GM18511 (cell line): Measurements from ENCODE around the gene ACOT7.
"Not testable (repeated sequence)": the region's sequence is repeated elsewhere in the genome, so short reads cannot be mapped to it uniquely, and the experiment has no call there.

Experiments
- ATAC-seq: cut with Tn5 transposase; IDR thresholded peaks from one replicate; pipeline ENCODE4 v1.9.1; 2021; ENCODE audit warnings: mild to moderate bottlenecking, moderate library complexity; ENCODE audit not compliant: unreplicated experiment

The ACOT7 gene

DNA sequence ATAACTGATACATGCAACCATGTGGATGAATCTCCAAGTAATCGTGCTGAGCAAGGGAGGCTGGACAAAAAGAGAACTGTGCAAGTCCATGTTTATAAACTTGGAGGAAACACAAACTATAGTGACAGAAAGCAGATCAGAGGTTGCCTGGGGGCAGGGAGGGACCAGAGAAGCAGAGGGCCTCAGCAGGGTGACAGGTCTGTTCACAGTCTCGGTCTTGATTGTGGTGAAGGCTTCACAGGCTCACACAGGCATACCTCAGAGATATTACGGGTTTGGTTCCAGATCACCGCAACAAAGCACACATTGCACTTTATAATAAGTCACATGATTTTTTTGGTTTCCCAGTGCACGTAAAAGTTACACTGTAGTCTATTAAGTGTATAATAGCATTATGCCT lies 28.5 kb downstream of the ACOT7 start:
- no peak for ATAC-seq

DNA sequence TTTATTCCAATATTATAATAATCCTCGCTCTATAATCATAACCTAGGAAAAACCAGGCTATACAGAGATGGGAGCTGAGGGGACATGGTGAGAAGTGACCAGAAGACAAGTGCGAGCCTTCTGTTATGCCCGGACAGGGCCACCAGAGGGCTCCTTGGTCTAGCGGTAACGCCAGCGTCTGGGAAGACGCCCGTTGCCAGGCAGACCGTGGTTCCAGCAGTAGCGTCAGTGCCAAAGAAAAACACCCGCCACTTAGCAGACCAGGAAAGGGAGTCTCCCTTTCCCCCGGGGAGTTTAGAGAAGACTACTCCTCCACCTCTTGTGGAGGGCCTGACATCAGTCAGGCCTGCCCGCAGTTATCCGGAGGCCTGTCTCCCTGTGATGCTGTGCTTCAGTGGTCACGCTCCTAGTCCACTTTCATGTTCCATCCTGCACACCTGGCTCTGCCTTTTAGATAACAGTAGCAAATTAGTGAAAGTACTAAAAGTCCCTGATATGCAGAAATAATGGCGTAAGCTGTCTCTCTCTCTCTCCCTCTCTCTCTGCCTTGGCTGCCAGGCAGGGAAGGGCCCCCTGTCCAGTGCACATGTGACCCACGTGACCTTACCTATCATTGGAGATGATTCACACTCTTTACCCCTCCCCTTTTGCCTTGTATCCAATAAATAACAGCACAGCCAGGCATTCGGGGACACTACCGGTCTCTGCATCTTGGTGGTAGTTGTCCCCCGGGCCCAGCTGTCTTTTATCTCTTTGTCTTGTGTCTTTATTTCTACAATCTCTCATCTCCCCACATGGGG lies 30.3 kb downstream of the ACOT7 start:
- not testable (repeated sequence) for ATAC-seq

DNA sequence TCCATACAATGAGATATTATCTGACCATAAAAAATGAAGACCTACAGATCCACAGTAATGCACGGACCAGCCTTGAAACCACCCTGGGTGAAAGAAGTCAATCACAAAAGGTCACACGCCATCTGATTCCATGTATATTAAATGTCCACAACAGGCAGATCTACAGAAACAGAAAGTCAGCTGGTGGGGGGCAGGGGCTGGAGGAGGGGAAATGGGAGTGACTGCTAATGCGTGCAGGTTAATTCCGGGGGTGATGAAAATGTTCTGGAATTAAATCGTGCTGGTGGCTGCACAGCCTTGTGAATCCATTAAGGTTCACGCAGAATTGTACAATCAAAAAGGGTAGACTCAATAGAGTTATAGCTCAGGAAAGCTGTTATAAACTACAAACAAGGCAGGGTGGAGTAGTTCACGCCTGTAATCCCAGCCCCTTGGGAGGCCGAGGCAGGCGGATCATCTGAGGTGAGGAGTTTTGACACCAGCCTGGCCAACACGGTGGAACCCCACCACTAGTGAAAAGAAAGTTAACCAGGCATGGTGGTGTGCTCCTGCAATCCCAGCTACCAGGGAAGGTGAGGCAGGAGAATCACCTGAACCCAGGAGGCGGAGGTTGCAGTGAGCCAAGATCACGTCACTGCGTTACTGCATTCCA lies 32.3 kb downstream of the ACOT7 start:
- ATAC-seq = no peak

DNA sequence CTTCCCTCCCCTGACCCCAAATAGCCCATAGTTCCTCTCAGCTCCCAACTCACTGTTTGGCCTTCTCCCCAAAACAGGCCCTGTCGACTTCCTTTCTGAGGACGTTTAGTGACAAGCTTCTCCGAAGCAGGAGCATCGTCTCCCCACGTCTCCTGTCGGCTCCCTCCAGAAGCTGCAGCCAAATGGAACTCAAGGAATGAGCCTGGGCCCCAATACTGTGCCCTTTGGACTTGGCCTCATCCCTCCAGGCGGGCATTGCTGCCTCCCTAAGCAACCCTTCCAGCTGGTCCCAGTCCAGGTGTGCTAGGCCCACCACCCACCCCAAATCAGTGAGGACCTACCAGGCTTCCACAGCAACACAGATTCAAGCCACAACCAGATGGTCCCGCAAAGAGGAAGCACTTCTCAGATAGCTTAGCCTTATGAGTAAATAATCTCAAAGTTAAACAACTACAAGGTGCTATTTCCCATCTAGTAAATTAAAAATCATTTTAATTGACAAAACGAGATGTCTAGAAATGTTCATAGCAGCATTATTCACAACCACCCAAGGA lies 33.0 kb downstream of the ACOT7 start:
- no peak for ATAC-seq

DNA sequence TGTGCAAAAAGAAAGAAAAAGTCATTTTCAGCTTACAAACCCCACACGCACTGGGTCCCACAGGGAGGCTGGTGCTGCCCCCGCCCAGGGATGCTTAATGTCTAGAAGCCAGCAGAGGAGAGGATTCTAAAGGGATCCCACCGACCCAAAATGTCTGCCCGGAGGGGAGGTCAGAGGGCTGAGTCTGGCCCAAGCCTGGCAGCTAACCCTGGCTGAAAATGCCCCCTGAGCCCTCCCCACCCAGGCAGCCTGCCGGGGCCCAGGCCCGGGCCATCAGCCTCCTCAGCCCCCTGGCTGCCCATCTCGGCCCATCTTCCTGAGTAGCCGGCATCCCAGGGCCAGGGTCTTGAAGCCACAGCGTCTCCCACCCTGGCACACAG lies 33.5 kb downstream of the ACOT7 start:
- ATAC-seq = peak; percentile 32

DNA sequence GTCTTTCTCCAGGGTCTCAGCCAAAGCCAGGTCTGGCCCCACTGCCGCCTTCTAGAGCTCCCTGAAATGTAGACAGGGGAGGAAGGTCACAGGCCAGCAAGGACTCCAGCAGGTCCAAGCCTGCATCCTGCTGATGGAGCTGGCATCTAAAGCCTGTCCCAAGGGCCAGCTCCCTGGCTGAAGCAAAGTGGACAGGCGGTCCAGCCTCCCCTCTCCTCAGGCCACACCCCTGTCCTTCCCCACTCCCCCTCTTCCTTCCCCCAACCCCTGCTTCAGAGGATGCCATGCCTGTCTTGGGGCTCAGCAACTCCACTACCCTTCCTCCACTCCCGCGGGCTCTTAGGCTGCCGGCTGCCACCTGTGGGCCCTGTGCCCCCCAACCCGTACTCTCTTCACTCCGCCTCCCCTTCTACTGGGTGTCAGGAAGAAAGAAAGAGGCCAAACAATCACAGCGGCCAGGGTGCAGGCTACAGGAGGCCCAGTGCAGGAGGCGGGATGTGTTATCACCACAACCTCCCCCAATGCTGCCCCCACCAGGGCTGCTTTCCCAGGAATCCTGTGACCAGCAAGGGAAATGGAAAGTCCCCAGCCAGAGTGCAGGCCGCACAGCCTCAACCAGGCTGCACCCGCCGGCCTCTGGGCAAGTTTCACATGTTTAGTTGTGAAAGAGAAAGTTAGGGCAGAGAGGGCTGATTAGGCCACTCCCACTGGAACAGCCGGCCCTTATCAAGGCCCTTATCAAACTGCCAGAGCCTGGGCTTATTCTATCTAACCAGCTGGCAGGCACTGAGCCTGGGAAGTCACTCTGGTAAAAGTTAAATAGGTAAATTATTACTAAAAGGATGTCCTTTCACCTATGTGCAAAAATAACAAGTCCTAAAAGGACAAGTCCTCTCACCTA lies 34.1 kb downstream of the ACOT7 start:
- ATAC-seq = peak; percentile 88

DNA sequence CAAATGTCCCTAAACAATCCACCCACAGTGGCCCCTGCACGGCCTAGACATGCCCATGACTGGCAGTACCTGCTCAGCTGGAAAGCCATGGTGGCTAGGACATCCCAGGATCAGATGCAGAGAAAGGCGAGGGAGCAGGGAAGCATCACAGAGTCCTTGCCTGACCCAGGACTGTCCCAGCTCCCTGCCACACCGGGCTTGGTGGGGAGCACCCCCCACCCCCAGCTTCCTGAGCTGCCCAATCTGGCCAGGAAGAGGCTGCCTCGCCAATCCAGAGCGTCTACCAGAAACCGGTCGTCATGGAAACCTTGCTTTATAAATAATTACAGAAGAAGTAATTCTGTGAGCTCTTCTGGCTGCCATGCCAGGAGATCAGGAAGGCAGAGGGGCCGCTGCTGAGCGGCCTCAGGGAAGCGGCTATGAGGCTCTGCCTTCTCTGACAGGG lies 34.8 kb downstream of the ACOT7 start:
- peak; percentile 19 for ATAC-seq

DNA sequence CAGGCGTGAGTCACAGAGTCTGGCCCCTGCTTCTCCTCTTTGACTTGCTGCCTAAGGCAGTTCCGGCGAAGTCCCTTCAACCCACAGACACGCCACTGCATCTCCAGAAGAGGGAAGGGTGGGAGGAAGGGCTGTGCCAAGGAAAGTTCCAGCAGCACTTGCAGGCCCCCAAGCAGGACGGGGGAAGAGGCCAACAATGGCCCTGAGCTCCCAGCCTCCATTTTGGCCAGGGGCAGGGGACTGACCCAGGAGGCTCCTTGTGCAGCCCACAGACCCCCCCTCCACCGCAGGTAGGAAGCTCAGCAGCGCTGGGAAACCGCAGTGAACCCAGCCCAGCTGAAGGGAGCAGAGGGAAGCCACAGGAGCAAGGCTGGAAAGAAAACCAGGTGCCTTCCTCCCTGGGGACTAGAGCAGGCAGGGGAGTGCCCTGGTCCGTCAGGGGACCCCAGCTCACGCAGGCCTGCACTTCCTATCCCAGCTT lies 35.4 kb downstream of the ACOT7 start:
- no peak for ATAC-seq

DNA sequence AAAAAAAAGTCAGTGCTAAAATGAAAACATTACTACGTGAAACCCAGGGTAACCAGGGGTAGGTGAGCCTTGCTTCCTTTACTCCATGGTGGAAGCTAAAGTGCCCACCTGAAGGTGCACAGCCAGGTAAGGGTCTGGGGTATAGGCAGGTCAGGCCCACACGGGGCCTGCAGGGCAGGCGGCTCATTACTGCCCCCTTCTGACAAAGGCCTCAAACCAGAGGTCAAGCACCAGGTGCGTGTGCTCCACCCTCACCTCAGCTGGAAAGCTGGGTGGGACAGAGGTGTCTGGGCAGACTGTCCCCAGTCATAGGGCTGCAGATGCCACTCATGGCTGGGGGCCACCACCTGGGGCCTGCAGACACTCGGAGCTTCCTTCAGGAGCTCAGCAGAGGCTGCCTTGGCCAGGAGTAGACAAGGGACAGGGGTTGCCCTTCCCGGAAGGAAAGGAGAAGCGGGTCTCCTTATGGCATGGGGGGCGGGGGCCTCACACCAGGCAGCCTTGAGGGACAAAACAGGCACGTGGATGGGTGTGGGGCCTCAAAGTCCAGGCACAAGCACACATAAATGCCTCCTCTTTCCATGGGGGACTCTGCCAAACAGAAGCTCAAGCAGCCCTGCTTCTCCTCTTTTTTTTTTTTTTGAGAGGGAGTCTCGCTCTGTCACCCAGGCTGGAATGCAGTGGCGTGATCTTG lies 36.2 kb downstream of the ACOT7 start:
- no peak for ATAC-seq

DNA sequence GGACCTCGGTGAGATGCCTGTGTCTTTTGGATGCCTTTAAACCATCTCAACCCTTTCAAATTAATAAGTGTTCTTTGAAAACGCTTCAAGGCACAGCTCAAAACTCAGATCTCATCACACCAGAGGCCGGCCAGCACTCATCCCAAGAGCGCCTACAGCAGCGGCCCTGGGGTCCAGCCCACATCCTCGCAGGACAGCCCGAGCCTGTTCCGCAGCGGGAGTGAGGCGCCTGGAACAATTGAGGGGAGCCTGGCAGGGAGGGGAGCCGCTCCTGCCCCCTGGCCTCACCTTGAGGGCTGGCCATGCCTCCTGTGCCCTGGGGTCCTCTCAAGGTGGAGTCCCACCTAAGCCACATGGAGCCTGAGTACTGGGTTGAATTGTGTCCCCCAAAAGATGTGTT lies 37.9 kb downstream of the ACOT7 start:
- no peak for ATAC-seq

DNA sequence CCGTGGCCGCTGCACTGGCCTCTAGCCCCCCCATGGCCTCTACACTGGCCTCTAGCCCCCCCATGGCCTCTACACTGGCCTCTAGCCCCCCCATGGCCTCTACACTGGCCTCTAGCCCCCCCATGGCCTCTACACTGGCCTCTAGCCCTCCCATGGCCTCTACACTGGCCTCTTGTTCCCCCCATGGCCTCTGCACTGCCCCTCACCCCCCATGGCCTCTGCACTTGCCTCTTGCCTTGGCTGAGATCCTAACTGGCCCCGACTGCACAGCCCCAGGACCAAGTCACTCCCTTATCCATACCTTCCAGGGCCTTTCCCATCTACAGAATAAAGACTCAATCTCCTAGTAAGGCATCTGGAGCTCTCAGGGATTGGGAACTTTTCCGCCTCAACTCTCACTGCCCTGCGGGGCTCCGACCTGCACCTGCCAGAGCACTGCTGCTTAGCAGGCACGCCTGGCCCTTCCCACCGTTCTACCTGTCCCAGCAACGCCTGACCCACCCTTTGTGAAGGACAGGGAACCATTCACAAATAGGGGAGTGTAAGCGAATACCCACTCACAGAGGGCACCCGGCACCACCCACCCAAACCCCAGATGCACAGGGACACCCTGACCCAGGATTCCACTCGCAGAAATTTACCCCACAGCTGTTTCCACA lies 38.8 kb downstream of the ACOT7 start:
- ATAC-seq = no peak

DNA sequence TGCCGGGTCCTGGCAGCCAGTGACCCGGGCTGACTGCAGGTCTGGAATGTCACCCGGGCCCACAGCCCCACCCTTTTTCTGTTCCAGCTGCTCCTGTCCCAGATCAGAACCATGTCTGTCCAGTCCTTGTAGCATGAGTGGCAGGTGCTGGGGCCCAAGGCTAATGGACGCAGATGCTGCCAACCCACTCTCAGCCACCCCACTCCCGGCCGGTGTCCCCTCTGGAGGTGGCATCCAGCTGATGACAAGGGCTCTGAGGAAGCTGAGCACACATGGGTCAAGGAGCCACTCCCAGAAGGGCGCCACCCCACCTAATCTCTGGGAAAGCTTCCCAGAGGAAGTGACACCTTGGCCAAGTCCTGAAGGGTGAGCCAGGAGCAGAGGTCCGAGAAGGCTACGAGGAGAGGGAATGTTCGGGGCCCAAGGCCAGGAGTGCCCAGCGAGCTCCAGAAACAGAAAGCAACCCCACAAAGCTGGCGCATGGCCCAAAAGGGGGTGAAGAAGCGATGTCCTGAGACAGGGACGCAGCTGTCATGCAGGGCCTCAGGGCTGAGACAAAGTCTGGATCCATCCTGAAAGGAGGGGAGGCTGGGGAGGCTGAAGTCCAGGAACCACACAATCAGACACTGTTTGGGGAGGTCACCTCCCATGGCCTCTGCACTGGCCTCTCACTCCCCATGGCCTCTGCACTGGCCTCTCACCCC lies 39.5 kb downstream of the ACOT7 start:
- ATAC-seq = no peak

DNA sequence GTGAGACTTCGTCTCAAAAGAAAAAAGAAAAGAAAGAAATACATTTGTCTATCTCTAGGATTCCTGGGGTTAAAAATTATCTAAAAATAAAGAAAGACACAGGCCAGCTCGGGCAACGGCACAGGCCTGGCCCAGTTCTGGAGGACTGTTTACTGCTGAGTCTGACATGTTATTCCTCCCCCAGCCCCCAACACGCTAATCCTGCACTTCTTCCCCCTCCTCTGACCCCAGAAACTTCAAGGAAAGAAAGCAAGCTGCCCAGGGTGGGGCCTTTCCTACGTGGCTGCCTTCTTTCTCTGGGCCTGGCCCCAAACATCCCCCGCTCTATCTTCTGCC lies 40.0 kb downstream of the ACOT7 start:
- ATAC-seq = no peak

DNA sequence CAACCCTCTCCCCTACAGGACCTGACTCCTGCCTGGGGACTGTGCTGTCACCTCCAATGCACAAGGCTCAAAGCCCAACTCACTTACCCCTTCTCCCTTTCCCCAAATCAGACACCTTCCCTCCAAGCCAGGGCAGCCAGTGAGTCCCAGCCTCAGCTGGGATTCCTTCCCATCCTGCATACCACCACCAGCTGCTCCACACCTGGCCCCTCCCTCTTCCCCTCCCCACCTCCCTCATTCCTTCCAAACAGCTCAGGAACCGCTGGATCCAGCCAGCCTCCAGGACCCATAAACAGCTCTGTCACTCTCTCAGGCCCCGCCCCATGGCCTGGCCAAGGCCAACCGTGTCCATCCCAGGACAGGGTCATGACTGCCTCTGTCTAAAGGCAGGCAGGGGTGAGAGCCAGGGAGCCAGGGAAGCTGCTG lies 41.4 kb downstream of the ACOT7 start:
- no peak for ATAC-seq

DNA sequence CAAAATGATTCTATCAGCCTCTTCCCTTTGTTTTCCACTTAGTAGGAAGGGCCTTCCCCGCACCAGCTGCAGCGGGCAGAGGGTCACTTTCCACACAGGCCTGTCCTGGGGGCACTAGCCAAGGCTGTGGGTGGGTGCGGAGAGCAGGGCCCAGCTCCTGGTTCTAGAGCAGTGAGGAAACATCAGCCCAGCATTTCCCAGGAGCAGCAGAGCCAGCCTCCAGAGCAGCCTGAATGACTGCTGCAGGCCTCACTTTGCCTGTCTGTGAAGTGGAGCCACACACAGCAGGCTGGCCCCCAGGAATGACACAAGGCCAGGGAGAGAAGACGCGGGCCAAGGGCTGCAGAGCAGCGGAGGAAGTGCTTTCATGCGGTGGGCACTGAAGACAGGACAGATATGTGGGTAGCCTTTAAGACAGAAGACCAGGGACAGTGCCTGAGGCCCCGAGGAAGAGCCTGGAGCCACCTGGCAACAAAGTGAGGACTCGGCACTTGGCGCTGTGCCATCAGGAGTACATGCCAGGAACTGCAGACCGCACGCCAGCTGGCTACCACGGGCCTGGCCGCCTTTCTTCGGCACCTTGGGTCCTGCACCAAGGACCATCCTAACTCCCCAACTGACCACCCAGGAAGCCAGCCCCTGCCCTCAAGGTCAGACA lies 42.0 kb downstream of the ACOT7 start:
- ATAC-seq = no peak

DNA sequence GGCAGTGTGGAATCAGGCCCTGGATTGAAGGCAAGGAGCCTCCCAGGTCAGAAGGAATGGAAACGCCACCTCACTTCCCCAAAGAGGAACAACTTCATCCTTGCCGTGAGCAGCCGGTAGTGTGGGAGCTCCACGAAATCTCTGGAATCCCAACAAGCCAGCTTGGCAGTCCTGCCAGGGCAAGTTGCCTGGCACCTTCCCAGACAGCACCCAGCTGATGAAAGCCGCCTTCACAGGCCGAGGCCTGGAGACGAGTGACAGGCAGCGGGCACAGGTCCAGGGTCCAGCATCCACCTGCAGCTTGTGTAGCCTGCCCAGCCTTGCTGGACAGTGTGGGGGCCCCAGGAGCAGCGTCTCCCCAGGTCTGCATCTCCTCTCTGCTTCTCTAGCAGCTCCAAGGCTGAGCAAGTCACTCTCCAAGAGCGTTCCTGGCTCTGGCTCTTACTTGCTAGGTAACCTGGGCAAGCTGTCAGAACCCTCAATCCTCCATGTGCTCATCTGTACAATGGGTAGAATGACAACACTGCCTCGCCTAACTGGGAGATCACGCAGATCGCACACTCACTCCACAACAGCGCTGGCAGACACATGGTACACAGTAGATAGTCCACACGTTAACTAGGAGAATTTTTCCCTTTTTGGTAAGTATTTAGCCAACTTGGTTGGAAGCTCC lies 43.0 kb downstream of the ACOT7 start:
- no peak for ATAC-seq

DNA sequence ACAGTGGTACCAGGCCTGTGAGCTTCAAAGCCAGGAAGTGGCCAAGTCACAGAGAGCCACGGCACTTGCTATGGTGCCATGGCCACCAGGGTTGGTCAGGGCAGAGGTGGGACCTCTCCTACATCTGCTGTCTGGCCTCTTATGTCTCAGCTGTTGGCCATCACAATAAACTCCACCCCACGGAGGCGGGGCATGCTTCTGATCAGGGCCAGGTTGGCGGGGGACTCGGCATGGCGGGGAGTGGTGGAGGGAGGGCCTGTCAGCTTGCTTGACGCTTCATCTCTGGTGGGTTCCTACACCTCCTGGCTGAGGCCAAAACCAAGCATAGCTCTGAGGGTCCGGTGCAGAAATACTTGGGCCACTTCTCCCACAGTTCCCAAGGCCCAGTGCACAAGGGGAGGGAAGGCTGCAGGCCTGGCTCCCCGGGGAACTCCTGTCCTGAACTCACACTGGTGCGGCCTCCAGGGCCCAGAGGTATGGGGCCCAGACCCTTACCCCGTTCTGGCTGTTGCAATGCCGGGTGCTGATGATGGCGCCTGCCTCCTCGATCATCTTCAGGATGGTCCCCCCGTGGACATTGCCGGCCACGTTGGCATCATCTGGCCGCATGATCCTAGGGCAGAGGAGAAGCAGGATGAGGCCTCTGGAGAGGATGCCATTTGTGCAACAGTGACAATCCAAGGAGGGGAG lies 44.2 kb downstream of the ACOT7 start:
- ATAC-seq = no peak
